ENCODE results near the gene VPS52. TPM values are rescaled to one million over a fixed set of nuclear protein-coding genes. Genes with fewer than 3 reads are reported as not detected.
"Not testable (repeated sequence)": the region's sequence is repeated elsewhere in the genome, so short reads cannot be mapped to it uniquely, and the experiment has no call there.

Gene VPS52
- total RNA-seq, 2 donors from 2014 or later: 39.0 to 62.8 TPM

GRCh38 chr6:33248932-33249731, 22.5 kb downstream of the VPS52 start:
- H3K36me3 Mint-ChIP-seq: peaks cover 26 to 31% of the 10 kb centered on the region in 2 donors
- peak; percentile 89 to 91 for ATAC-seq
- peak; percentile 94 to 99 for DNase-seq (ENCODE audit: low spot score in 2 of 2)
- H3K9me3 Mint-ChIP-seq: no peaks in the 10 kb centered on the region
- H3K27ac Mint-ChIP-seq: peak overlapping the region; percentile 97 to 98

- Mint-ChIP-seq H3K27ac (peak overlapping the region; percentile 97 to 98), H3K9me3 (no peaks in the 10 kb centered on the region), H3K36me3 (peaks cover 26 to 31% of the 10 kb centered on the region in 2 donors)
- ATAC-seq: peak; percentile 2 to 27
- no peak for DNase-seq (ENCODE audit: low spot score in 2 of 2)
Measured at GRCh38 chr6:33248643-33248931, 23.1 kb downstream of the VPS52 start.

- DNase-seq (ENCODE audit: low spot score in 2 of 2) (peak; percentile 85 to 95), ATAC-seq (peak; percentile 33 to 43)
- Mint-ChIP-seq H3K27ac (peak overlapping the region; percentile 97 to 98), H3K36me3 (peaks cover 26 to 31% of the 10 kb centered on the region in 2 donors), H3K9me3 (no peaks in the 10 kb centered on the region)
Measured at GRCh38 chr6:33247977-33248642, 23.6 kb downstream of the VPS52 start.

- H3K9me3 Mint-ChIP-seq: no peaks in the 10 kb centered on the region
- ATAC-seq (no peak), DNase-seq (ENCODE audit: low spot score in 2 of 2) (no peak)
- no peaks in the 10 kb centered on the region for H3K36me3 Mint-ChIP-seq
- no peak overlapping the region for H3K27ac Mint-ChIP-seq
Measured at GRCh38 chr6:33243476-33243875, 28.2 kb downstream of the VPS52 start.

- ATAC-seq: peak; percentile 94 to 97
Measured at GRCh38 chr6:33241968-33242367, 29.7 kb downstream of the VPS52 start.

GRCh38 chr6:33237741-33238140, 33.9 kb downstream of the VPS52 start:
- H3K9me3 Mint-ChIP-seq: no peaks in the 10 kb centered on the region
- ATAC-seq (no peak), DNase-seq (ENCODE audit: low spot score in 2 of 2) (no peak)
- no peak overlapping the region for H3K27ac Mint-ChIP-seq
- H3K36me3 Mint-ChIP-seq: no peaks in the 10 kb centered on the region

More at GRCh38 chr6:33241968-33242367, 29.7 kb downstream of the VPS52 start:
- no peak for DNase-seq (ENCODE audit: low spot score in 2 of 2)
- H3K9me3 Mint-ChIP-seq: no peaks in the 10 kb centered on the region
- H3K36me3 Mint-ChIP-seq: no peaks in the 10 kb centered on the region
- H3K27ac Mint-ChIP-seq: peak overlapping the region in 1 of 2 donors; percentile 56

GRCh38 chr6:33236852-33237251, 34.8 kb downstream of the VPS52 start:
- DNase-seq (ENCODE audit: low spot score in 2 of 2) (no peak), ATAC-seq (no peak)
- H3K27ac Mint-ChIP-seq: no peak overlapping the region
- H3K36me3 Mint-ChIP-seq: no peaks in the 10 kb centered on the region
- no peaks in the 10 kb centered on the region for H3K9me3 Mint-ChIP-seq

- ATAC-seq: no peak
Measured at GRCh38 chr6:33236328-33236727, 35.3 kb downstream of the VPS52 start.

GRCh38 chr6:33235221-33235634, 36.4 kb downstream of the VPS52 start:
- peak overlapping the region in 1 of 2 donors; percentile 6 for H3K27ac Mint-ChIP-seq
- H3K9me3 Mint-ChIP-seq: no peaks in the 10 kb centered on the region
- ATAC-seq: no peak
- no peak for DNase-seq (ENCODE audit: low spot score in 2 of 2)
- H3K36me3 Mint-ChIP-seq: no peaks in the 10 kb centered on the region

More at GRCh38 chr6:33236328-33236727, 35.3 kb downstream of the VPS52 start:
- Mint-ChIP-seq H3K27ac (no peak overlapping the region), H3K9me3 (no peaks in the 10 kb centered on the region), H3K36me3 (no peaks in the 10 kb centered on the region)
- DNase-seq (ENCODE audit: low spot score in 2 of 2): no peak

- H3K36me3 Mint-ChIP-seq; H3K27ac Mint-ChIP-seq; ATAC-seq; DNase-seq (ENCODE audit: low spot score in 2 of 2); H3K9me3 Mint-ChIP-seq: not testable (repeated sequence)
Measured at GRCh38 chr6:33226503-33227120, 45.1 kb downstream of the VPS52 start.

GRCh38 chr6:33217681-33218080, 54.0 kb downstream of the VPS52 start:
- DNase-seq (ENCODE audit: low spot score in 2 of 2) (no peak), ATAC-seq (peak in 1 of 2 donors; percentile 55)
- H3K9me3 Mint-ChIP-seq: no peaks in the 10 kb centered on the region
- no peaks in the 10 kb centered on the region for H3K36me3 Mint-ChIP-seq
- no peak overlapping the region for H3K27ac Mint-ChIP-seq

GRCh38 chr6:33217246-33217645, 54.4 kb downstream of the VPS52 start:
- no peak for DNase-seq (ENCODE audit: low spot score in 2 of 2)
- no peak overlapping the region for H3K27ac Mint-ChIP-seq
- no peak for ATAC-seq
- no peaks in the 10 kb centered on the region for H3K9me3 Mint-ChIP-seq
- H3K36me3 Mint-ChIP-seq: no peaks in the 10 kb centered on the region

- H3K36me3 Mint-ChIP-seq: no peaks in the 10 kb centered on the region
- no peaks in the 10 kb centered on the region for H3K9me3 Mint-ChIP-seq
- peak; percentile 17 to 40 for ATAC-seq
Measured at GRCh38 chr6:33216117-33216649, 55.5 kb downstream of the VPS52 start.

GRCh38 chr6:33215271-33216116, 56.2 kb downstream of the VPS52 start:
- ATAC-seq: peak in 1 of 2 donors; percentile 21
- H3K36me3 Mint-ChIP-seq: no peaks in the 10 kb centered on the region
- peak in 1 of 2 donors; percentile 53 for DNase-seq (ENCODE audit: low spot score in 2 of 2)
- no peak overlapping the region for H3K27ac Mint-ChIP-seq
- H3K9me3 Mint-ChIP-seq: no peaks in the 10 kb centered on the region

More at GRCh38 chr6:33216117-33216649, 55.5 kb downstream of the VPS52 start:
- H3K27ac Mint-ChIP-seq: no peak overlapping the region
- peak in 1 of 2 donors; percentile 47 for DNase-seq (ENCODE audit: low spot score in 2 of 2)

GRCh38 chr6:33213989-33214335, 57.7 kb downstream of the VPS52 start:
- Mint-ChIP-seq H3K27ac (peak overlapping the region in 1 of 2 donors; percentile 30), H3K9me3 (no peaks in the 10 kb centered on the region), H3K36me3 (peaks cover 5 to 12% of the 10 kb centered on the region in 2 donors)
- DNase-seq (ENCODE audit: low spot score in 2 of 2) (no peak), ATAC-seq (no peak)
